Endodermal cell (in vitro differentiated cells): ENCODE measurements around the gene MAPK1. TPM values are rescaled to one million over a fixed set of nuclear protein-coding genes. Genes with fewer than 3 reads are reported as not detected.
A peak's percentile ranks its signal among the peaks of the same experiment; 100 is the strongest.
"Not testable (repeated sequence)": the region's sequence is repeated elsewhere in the genome, so short reads cannot be mapped to it uniquely, and the experiment has no call there.

Experiments
- DNase-seq: peaks from one replicate; pipeline ENCODE4 v3.0.0-alpha.2; 2017
- H3K27ac ChIP-seq: 2 replicates; pipeline ENCODE4 v1.5.1; 2013; ENCODE audit warnings: mild to moderate bottlenecking, low read depth, low read length, moderate library complexity
- H3K27me3 ChIP-seq: 2 replicates; pipeline ENCODE4 v1.6.1; 2013; ENCODE audit warnings: mild to moderate bottlenecking, low read length, moderate library complexity; ENCODE audit not compliant: insufficient read depth, control insufficient read depth, poor library complexity, severe bottlenecking
- H3K36me3 ChIP-seq: 2 replicates; pipeline ENCODE4 v1.7.0; 2013; ENCODE audit warnings: mild to moderate bottlenecking, low read length, moderate library complexity; ENCODE audit not compliant: control insufficient read depth, insufficient read depth
- H3K4me1 ChIP-seq: one replicate; pipeline ENCODE4 v1.7.0; 2013; ENCODE audit warnings: low read length; ENCODE audit not compliant: control insufficient read depth, insufficient read depth
- H3K4me3 ChIP-seq: 2 replicates; pipeline ENCODE4 v1.5.1; 2013; ENCODE audit warnings: mild to moderate bottlenecking, low read length, moderate library complexity
- H3K9ac ChIP-seq: 2 replicates; pipeline ENCODE4 v1.6.1; 2013; ENCODE audit warnings: mild to moderate bottlenecking, low read length, moderate library complexity; ENCODE audit not compliant: poor library complexity, severe bottlenecking; ENCODE audit errors: extremely low read depth
- H3K9me3 ChIP-seq: 2 replicates; pipeline ENCODE4 v1.6.1; 2013; ENCODE audit warnings: mild to moderate bottlenecking, low read length, moderate library complexity; ENCODE audit not compliant: control insufficient read depth
- H3K27ac Mint-ChIP-seq: 2 replicates; pipeline ENCODE4 v1.8.0; 2020; ENCODE audit warnings: mixed read lengths
- H3K27me3 Mint-ChIP-seq: 2 replicates; pipeline ENCODE4 v1.8.0; 2021; ENCODE audit warnings: mild to moderate bottlenecking, mixed read lengths; ENCODE audit not compliant: insufficient read depth
- H3K36me3 Mint-ChIP-seq: 2 replicates; pipeline ENCODE4 v1.8.0; 2020; ENCODE audit warnings: low read depth, mixed read lengths
- H3K4me1 Mint-ChIP-seq: 2 replicates; pipeline ENCODE4 v1.8.0; 2020; ENCODE audit warnings: mixed read lengths
- H3K4me3 Mint-ChIP-seq: 2 replicates; pipeline ENCODE4 v1.8.0; 2020; ENCODE audit warnings: mild to moderate bottlenecking, moderate library complexity, mixed read lengths
- H3K9me3 Mint-ChIP-seq: 2 replicates; pipeline ENCODE4 v1.8.0; 2020; ENCODE audit warnings: mild to moderate bottlenecking, mixed read lengths
- WGBS, 2 experiments: methylation state at CpG; one replicate each; pipeline versions ENCODE4 v1.1.5 to v1.1.7; 2013; ENCODE audit warnings: missing lambda C conversion rate in 2 of 2, mixed read lengths in 1 of 2; ENCODE audit not compliant: insufficient coverage in 1 of 2, insufficient read length in 1 of 2; 5-methylcytosine and 5-hydroxymethylcytosine counted together
- total RNA-seq, 2 donors: library from RNA; stranded (reverse); fragmentation: NEBNext Ultra II Directional in 1 of 2; extraction: Animal tissue kit (Norgen Biotek cat#: 25700) in 1 of 2; gene quantifications; 2 replicates in 1 of 2; 3 replicates in 1 of 2; pipeline ENCODE4 v1.2.1, GENCODE V29; 2021
- TF ChIP-seq, protein P1 (sequence below): fragments of 200-600 bp; sonication (generic); conservative IDR thresholded peaks from 2 replicates; pipeline ENCODE4 v1.5.0; 2021; ENCODE audit warnings: antibody characterized with exemption, mild to moderate bottlenecking

Gene MAPK1
- total RNA-seq, 2 donors from 2014 or later = 76.8 to 78.6 TPM

DNA sequence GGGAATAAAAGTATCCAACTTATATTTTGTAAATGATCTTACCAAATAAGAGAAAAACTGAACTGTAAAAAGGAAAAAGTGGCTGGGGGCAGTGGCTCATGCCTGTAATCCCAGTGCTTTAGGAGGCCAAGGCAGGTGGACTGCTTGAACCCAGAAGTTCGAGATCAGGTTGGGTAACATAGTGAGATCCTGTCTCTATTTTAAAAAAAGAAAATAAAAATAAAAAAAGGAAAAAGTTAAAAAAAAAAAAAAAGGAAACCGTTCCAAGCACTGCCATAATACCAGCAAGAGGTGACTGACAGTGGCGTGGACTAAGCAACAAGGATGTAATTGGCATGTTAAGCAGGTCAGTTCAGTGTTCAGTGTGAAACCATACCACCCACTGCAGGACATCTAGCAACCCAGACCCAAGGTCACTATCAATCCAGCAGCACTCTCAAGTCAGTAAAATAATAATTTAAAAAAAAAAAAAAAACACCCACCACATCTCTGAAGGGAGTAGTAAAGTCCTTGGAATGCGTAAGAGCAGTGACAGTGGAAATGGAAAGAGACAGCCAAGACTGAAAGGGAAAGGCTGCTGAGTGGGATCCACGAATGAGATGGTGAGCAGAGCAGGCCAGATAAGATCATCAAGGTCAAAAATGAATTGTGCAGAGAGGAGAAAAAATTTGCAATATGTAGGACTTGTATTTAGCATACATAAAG lies 43.6 kb downstream of the MAPK1 start:
- Mint-ChIP-seq H3K27me3 (no peaks in the 10 kb centered on the region), H3K4me3 (no peak overlapping the region), H3K27ac (peak overlapping the region; percentile 56), H3K4me1 (peaks cover 14% of the 10 kb centered on the region), H3K36me3 (no peaks in the 10 kb centered on the region), H3K9me3 (no peaks in the 10 kb centered on the region)
- DNase-seq = no peak
- Histone ChIP-seq H3K4me3 (no peak overlapping the region), H3K4me1 (no peaks in the 10 kb centered on the region), H3K9ac (no peak overlapping the region), H3K36me3 (no peaks in the 10 kb centered on the region), H3K27me3 (no peaks in the 10 kb centered on the region), H3K27ac (no peak overlapping the region), H3K9me3 (no peaks in the 10 kb centered on the region)
- TF ChIP-seq, protein P1, sequence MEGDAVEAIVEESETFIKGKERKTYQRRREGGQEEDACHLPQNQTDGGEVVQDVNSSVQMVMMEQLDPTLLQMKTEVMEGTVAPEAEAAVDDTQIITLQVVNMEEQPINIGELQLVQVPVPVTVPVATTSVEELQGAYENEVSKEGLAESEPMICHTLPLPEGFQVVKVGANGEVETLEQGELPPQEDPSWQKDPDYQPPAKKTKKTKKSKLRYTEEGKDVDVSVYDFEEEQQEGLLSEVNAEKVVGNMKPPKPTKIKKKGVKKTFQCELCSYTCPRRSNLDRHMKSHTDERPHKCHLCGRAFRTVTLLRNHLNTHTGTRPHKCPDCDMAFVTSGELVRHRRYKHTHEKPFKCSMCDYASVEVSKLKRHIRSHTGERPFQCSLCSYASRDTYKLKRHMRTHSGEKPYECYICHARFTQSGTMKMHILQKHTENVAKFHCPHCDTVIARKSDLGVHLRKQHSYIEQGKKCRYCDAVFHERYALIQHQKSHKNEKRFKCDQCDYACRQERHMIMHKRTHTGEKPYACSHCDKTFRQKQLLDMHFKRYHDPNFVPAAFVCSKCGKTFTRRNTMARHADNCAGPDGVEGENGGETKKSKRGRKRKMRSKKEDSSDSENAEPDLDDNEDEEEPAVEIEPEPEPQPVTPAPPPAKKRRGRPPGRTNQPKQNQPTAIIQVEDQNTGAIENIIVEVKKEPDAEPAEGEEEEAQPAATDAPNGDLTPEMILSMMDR = no peak
- WGBS, 2 experiments = 88% methylated on average over 5 of the region's 5 CpGs; no CpG with 5 or more reads in 1 of the 2 experiments

DNA sequence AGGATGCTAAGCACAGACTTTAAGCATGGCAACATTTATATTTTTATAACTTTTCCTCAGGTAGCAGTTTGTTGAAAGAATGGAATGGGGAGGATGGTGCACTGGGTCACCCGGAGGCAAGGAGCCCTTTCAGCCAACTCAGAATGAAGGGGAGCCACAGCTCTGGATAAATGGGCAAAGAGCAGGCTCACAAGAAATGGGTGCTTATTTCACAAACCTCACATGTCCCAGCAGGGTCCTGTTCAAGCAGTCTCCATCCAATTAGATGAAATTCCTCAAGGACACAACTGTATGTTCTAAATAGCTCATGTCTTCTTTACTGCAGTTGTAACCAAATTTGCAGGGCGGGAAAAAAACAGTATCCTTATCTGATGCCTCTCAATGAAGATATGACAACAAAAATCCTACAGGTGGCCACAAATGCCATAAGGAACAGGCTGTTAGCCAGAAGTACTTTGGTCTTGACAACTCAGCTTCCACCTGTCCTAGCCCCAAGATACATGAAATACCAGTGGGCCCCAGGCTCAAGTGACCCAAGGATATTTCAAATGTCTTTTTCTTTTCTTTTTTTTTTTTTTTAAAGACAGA lies 48.2 kb downstream of the MAPK1 start:
- Mint-ChIP-seq H3K9me3 (no peaks in the 10 kb centered on the region), H3K36me3 (peaks cover 2% of the 10 kb centered on the region), H3K27me3 (no peaks in the 10 kb centered on the region), H3K4me1 (peaks cover 23% of the 10 kb centered on the region), H3K4me3 (no peak overlapping the region), H3K27ac (peak overlapping the region; percentile 32)
- Histone ChIP-seq H3K4me3 (no peak overlapping the region), H3K9ac (no peak overlapping the region), H3K4me1 (no peaks in the 10 kb centered on the region), H3K36me3 (no peaks in the 10 kb centered on the region), H3K27me3 (no peaks in the 10 kb centered on the region), H3K27ac (no peak overlapping the region), H3K9me3 (no peaks in the 10 kb centered on the region)
- 97 to 100% methylated on average over 1 to 2 of the region's 2 CpGs for WGBS, 2 experiments
- TF ChIP-seq, protein P1 = no peak
- DNase-seq = no peak

DNA sequence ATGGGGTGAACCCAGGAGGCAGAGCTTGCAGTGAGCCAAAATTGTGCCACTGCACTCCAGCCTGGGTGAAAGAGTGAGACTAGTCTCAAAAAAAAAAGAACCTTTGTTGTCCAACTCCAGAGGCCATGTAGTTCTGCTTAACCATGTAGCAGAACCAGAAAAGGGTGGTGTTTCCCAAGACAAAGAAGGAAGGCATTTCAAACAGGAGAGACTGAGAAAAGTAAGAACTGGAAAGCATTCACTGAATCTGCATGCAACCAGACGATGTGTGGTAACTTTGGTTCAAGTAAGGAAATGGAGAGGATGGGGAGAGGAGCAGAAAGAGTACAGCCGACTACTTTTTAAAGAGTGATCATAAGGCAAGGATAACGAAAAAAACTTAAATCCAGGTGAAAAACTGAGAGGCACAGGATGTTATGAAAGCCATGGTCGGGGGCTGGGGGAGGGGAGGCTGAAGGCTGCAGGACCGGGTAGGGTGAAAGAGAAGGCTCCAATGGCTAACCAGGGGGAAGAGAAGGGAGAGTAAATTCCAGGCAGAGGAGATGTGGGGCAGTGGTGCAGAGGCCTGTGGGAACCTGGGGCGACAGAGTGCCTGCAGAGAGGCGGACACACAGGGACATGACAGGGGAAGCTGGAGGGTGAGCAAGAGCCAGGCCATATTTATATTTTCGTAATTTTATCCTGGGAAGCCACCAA lies 48.8 kb downstream of the MAPK1 start:
- no peaks in the 10 kb centered on the region for H3K27me3 Mint-ChIP-seq
- H3K4me1 ChIP-seq = no peaks in the 10 kb centered on the region
- H3K27ac Mint-ChIP-seq = peak overlapping the region; percentile 32
- no peak overlapping the region for H3K27ac ChIP-seq
- peaks cover 2% of the 10 kb centered on the region for H3K36me3 Mint-ChIP-seq
- H3K27me3 ChIP-seq = no peaks in the 10 kb centered on the region
- 74 to 82% methylated on average over 5 to 8 of the region's 8 CpGs for WGBS, 2 experiments
- TF ChIP-seq, protein P1 = no peak
- no peak overlapping the region for H3K4me3 Mint-ChIP-seq
- DNase-seq = peak; percentile 60
- peaks cover 23% of the 10 kb centered on the region for H3K4me1 Mint-ChIP-seq
- no peaks in the 10 kb centered on the region for H3K9me3 Mint-ChIP-seq
- no peak overlapping the region for H3K9ac ChIP-seq
- no peaks in the 10 kb centered on the region for H3K36me3 ChIP-seq
- no peak overlapping the region for H3K4me3 ChIP-seq
- H3K9me3 ChIP-seq = no peaks in the 10 kb centered on the region

DNA sequence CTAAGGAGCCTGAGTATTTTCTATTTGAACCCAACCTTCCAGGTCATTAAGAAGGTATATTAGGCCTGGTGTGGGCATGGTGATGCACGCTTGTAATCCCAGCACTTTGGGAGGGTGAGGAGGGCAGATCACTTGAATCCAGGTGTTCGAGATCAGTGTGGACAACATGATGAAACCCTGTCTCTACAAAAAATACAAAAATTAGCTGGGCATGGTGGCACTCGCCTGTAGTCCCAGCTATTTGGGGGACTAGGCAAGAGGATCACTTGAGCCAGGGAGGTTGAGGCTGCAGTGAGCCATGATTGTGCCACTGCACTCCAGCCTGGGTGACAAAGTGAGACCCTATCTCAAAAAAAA lies 50.0 kb downstream of the MAPK1 start:
- H3K27ac ChIP-seq, H3K36me3 Mint-ChIP-seq, H3K36me3 ChIP-seq, H3K27me3 Mint-ChIP-seq, H3K9me3 ChIP-seq, H3K9ac ChIP-seq, DNase-seq, H3K4me3 Mint-ChIP-seq, H3K4me1 ChIP-seq, H3K4me3 ChIP-seq, H3K9me3 Mint-ChIP-seq, H3K27me3 ChIP-seq: not testable (repeated sequence)
- H3K4me1 Mint-ChIP-seq = peaks cover 23% of the 10 kb centered on the region
- H3K27ac Mint-ChIP-seq = peak overlapping the region; percentile 80
- 95% methylated on average over 3 of the region's 3 CpGs for WGBS, 2 experiments
